ENCODE measurements around the gene PSMA3. TPM values are rescaled to one million over a fixed set of nuclear protein-coding genes. Genes with fewer than 3 reads are reported as not detected.

PSMA3 gene
- total RNA-seq: 70.6 and 71.6 TPM in 2 replicates

DNA sequence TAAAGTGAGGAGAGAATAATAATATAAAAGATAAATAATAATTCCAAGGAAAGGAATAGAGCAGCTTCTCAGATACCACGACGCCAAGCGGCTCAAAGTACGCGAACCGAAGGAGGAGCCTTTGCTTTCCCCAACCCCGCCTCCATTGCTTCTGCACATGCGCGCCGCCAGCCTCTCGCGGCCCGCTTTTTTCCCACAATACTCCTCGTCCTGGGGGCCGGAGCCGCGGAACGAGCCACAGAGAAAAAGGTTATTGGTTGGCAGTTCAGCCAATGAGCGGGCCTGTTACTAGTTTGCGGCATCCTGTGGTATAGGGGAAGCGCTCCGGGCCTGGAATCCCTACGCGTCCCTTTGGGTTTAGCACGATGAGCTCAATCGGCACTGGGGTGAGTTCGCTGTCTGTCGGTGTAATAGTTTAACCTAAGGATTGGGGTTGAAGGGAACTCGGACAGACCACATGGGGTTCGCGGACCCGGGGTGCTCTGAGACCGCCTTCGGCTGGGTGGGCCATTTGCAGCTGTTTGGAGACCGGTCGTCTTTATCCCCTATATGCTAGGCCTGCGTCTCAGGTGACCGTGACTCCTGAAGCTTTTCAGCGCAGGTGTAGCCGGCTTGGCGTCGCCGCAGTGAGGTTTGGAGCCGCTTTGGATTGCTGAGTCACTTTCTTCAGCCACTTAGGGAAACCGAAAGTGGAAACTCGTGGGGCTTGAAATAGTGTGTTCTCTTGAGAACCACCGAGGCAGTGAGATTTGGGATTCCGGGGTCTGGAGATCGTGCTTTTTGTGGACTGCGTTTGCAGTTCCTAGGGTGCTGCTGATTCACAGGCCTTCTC is at the start of gene PSMA3:
PSMA3 (plus strand) TSS at position 288 of the 832 bp plus-strand sequence; CDS start at position 366, 78 bp downstream.

DNA sequence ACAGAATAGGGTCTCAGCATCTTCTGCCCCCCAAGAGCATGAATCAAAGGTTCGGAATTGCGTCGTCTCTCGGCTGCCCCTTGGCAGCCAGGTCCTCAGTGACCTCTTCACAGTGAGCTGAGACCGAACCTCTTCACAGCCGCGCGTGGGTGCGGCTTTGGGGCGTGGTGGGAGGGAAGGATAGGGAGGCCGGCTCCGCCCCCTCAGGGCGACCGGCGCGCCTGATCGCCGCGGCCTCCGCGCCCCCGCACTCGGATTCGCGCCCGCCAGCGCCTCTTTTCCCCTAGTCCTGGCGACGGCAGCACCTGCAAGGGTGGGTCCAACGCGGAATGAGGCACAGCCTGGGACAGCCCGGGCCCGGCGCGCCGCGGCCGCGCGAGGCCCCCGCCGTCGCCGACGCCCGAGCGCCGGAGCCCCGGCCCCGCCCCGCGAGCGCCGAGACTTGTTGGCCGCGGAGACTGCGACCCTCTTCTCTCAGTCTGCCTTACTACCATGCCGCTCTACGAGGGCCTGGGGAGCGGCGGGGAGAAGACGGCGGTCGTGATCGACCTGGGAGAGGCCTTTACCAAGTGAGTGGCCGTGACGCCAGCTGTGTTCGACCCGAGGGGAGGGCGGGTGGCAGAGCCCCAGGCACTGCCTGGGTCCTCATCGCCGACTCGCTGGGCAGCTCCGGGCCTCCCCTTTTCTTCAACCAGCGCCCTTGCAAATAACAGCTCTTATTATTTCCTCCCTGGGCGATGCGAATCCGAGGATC is 44.7 kb upstream of the PSMA3 start, which contains the start of gene ACTR10:
ACTR10 (plus strand) TSS at position 424 of the 754 bp plus-strand sequence; CDS start at position 493, 69 bp downstream.

DNA sequence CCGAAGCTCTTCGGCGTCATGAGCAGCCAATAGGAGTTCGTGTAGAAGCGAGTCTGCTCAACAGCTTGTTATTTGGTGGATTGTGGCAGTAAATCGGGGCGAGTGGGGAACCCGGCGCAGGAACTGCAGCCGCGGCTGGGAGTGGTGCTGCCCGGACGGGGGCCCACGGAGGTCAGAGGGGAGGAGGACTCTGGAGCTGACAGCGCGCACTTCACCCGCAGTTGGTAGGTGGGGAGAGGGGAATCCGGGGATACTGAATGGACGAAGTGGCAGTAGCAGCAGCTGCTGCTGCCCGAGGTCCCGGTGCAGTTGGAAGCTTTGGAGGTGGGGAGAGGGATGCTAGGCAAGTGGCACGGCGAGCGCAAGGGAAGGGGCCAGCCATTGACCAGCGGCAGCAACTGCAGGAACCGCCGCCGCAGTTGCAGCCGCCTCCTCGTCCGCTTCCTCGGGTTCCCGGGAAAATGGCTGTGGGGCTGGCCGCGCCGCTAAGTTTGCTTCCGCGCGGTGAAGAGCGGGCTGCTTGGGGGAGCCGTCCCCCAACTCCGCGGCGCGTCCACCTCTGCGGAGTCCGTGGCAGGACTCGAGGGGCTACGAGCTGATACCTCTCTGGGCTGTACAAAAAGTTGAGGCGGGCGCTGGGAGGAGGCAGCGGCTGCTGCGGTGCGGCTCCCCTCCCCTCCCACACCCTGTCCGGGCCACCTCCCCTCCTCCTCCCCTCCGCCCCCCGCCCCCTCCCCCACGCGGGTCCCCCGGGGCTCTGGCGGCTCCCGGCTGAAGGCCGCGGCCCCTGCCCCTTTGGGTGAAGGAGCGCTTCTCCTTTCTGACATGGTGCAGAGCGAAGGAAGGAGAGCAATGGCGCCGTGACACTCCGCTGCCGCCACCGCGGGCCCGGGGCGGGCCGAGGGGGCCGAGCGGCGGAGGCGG is 54.1 kb downstream of the PSMA3 start, which contains the start of gene ARID4A:
ARID4A (plus strand) TSS at position 79 of the 924 bp plus-strand sequence. CDS start 1,300 bp downstream, outside the sequence.

Small RNA genes within 50 kb of the gene (small RNA-seq; reads per million reads assigned to genes)
- not detected for gene RNU6-341P

Other genes with a start within 250 kb of the PSMA3 start
- 10.0 and 10.1 TPM in 2 replicates for gene ARMH4, start 92.6 kb upstream of the PSMA3 start, total RNA-seq
- 52.6 and 66.5 TPM in 2 replicates for gene ACTR10, start 44.7 kb upstream of the PSMA3 start, total RNA-seq
- 7.8 and 10.2 TPM in 2 replicates for gene ARID4A, start 53.7 kb downstream of the PSMA3 start, total RNA-seq
- gene TOMM20L, start 151.1 kb downstream of the PSMA3 start, total RNA-seq: not detected in 2 replicates
- 21.4 and 24.3 TPM in 2 replicates for gene TIMM9, start 182.7 kb downstream of the PSMA3 start, total RNA-seq
- gene KIAA0586, start 182.9 kb downstream of the PSMA3 start, total RNA-seq: 17.0 and 17.7 TPM in 2 replicates

Data from hair follicle dermal papilla cell (primary cell).